NCI-H1436 treated with DMSO at 0.1 percent for 48 hours (cell line): ENCODE data around the gene UNC13B.
"Not testable (repeated sequence)": the region's sequence is repeated elsewhere in the genome, so short reads cannot be mapped to it uniquely, and the experiment has no call there.

ENCODE experiments used
- DNase-seq: peaks from one replicate; lab custom pipeline; 2025; lab: John Stamatoyannopoulos, UW

The UNC13B gene

GRCh38 chr9:35163413-35163812 lies 1.6 kb downstream of the UNC13B start:
- DNase-seq, result no peak

GRCh38 chr9:35164711-35165110 lies 2.9 kb downstream of the UNC13B start:
- no peak for DNase-seq

- DNase-seq, result not testable (repeated sequence)
These were observed 5.6 kb downstream of the UNC13B start for GRCh38 chr9:35167429-35167828.

GRCh38 chr9:35168963-35169362 lies 7.2 kb downstream of the UNC13B start:
- no peak for DNase-seq

- no peak for DNase-seq
These were observed 11.1 kb downstream of the UNC13B start for GRCh38 chr9:35172878-35173277.

GRCh38 chr9:35177520-35177919 lies 15.7 kb downstream of the UNC13B start:
- DNase-seq, result no peak

GRCh38 chr9:35179347-35180280 lies 17.8 kb downstream of the UNC13B start:
- no peak for DNase-seq

- no peak for DNase-seq
These were observed 19.0 kb downstream of the UNC13B start for GRCh38 chr9:35180801-35181200.

- not testable (repeated sequence) for DNase-seq
These were observed 20.6 kb downstream of the UNC13B start for GRCh38 chr9:35182401-35182800.

- DNase-seq, result not testable (repeated sequence)
These were observed 21.4 kb downstream of the UNC13B start for GRCh38 chr9:35182996-35183754.

- DNase-seq, result not testable (repeated sequence)
These were observed 22.1 kb downstream of the UNC13B start for GRCh38 chr9:35183755-35184480.

- DNase-seq, result no peak
These were observed 24.7 kb downstream of the UNC13B start for GRCh38 chr9:35186524-35186923.

GRCh38 chr9:35190203-35190602 lies 28.4 kb downstream of the UNC13B start:
- no peak for DNase-seq

- DNase-seq, result no peak
These were observed 29.3 kb downstream of the UNC13B start for GRCh38 chr9:35191105-35191504.

GRCh38 chr9:35193762-35194161 lies 32.0 kb downstream of the UNC13B start:
- no peak for DNase-seq

- DNase-seq, result no peak
These were observed 33.9 kb downstream of the UNC13B start for GRCh38 chr9:35195683-35196082.

- no peak for DNase-seq
These were observed 36.4 kb downstream of the UNC13B start for GRCh38 chr9:35198191-35198590.

GRCh38 chr9:35203528-35203927 lies 41.7 kb downstream of the UNC13B start:
- DNase-seq, result no peak

- DNase-seq, result no peak
These were observed 43.5 kb downstream of the UNC13B start for GRCh38 chr9:35205340-35205739.

GRCh38 chr9:35211854-35212253 lies 50.0 kb downstream of the UNC13B start:
- no peak for DNase-seq

- no peak for DNase-seq
These were observed 59.0 kb downstream of the UNC13B start for GRCh38 chr9:35220659-35221338.

- DNase-seq, result no peak
These were observed 63.9 kb downstream of the UNC13B start for GRCh38 chr9:35225677-35226076.
